Calu3 (cell line): ENCODE measurements around the gene KRT7. TPM values are rescaled to one million over a fixed set of nuclear protein-coding genes. Genes with fewer than 3 reads are reported as not detected.

Experiments used
- BruUV-seq: library from RNA; stranded (reverse); fragments of 400-500 nt; replicated peaks from 2 replicates; lab custom pipeline; 2021; lab: Mats Ljungman, UMichigan
- CTCF ChIA-PET: fragments of 300-600 bp; sonication (Branson Sonifier 250); formaldehyde crosslinking; loops from one replicate; lab custom pipeline; 2022; ENCODE audit warnings: antibody characterized with exemption; lab: Charles Lee
- DNase-seq: peaks from one replicate; pipeline ENCODE4 v3.0.0; 2022
- H3K27ac Mint-ChIP-seq: one replicate; pipeline ENCODE4 v1.8.0; 2022; ENCODE audit warnings: mixed read lengths; ENCODE audit not compliant: unreplicated experiment
- H3K27me3 Mint-ChIP-seq: one replicate; pipeline ENCODE4 v1.8.0; 2022; ENCODE audit warnings: mixed read lengths; ENCODE audit not compliant: unreplicated experiment
- H3K36me3 Mint-ChIP-seq: one replicate; pipeline ENCODE4 v1.8.0; 2022; ENCODE audit warnings: mild to moderate bottlenecking, moderate library complexity, mixed read lengths; ENCODE audit not compliant: insufficient read depth, unreplicated experiment
- H3K4me1 Mint-ChIP-seq: one replicate; pipeline ENCODE4 v1.8.0; 2022; ENCODE audit warnings: mild to moderate bottlenecking, low read depth, mixed read lengths; ENCODE audit not compliant: unreplicated experiment
- H3K4me3 Mint-ChIP-seq: one replicate; pipeline ENCODE4 v1.8.0; 2022; ENCODE audit warnings: mild to moderate bottlenecking, low read depth, moderate library complexity, mixed read lengths; ENCODE audit not compliant: unreplicated experiment
- H3K9me3 Mint-ChIP-seq: one replicate; pipeline ENCODE4 v1.8.0; 2022; ENCODE audit warnings: low read depth, mixed read lengths; ENCODE audit not compliant: unreplicated experiment
- CTCF ChIP-seq: fragments of 200-600 bp; IDR thresholded peaks from one replicate; pipeline ENCODE4 v1.8.0; 2022; ENCODE audit warnings: antibody characterized with exemption; ENCODE audit not compliant: unreplicated experiment
- intact Hi-C: fragments of 100-400 bp; cut with micrococcal nuclease; formaldehyde crosslinking; loops from one replicate; pipeline ENCODE4 v1.10.0; 2022; ENCODE audit not compliant: unreplicated experiment
- total RNA-seq: library from RNA; stranded (reverse); gene quantifications from 2 replicates; pipeline ENCODE4 v1.2.3, GENCODE V29; 2022

The KRT7 gene
- total RNA-seq, 1 experiment from 2014 or later, result 2,828 TPM

- H3K36me3 Mint-ChIP-seq, result peaks cover 46% of the 10 kb centered on the region
- no peak for TF ChIP-seq CTCF
- CTCF ChIA-PET, result interaction anchor here (0.6 to 2.3 kb wide), 9 partner anchors 22 to 166 kb away, joined by 3 to 9 read pairs (median 5); no protein-coding TSS in a partner anchor
- BruUV-seq, result TSS peak; percentile 64
- H3K27ac Mint-ChIP-seq, result peak within 1 kb of the TSS; percentile 93
- DNase-seq, result peak; percentile 92
- H3K27me3 Mint-ChIP-seq, result no peaks in the 10 kb centered on the region
- peak within 1 kb of the TSS; percentile 76 for H3K4me3 Mint-ChIP-seq
- H3K4me1 Mint-ChIP-seq, result peaks cover 57% of the 10 kb centered on the region
- H3K9me3 Mint-ChIP-seq, result no peaks in the 10 kb centered on the region
- intact Hi-C loops, result no loop called here
Observed at GRCh38 chr12:52191841-52192791, 40.9 kb upstream of the KRT7 start, which contains the start of gene KRT80. Gene KRT80, minus strand, starts transcription at chr12:52192014. Its CDS starts 112 bp downstream, at chr12:52191902.

- intact Hi-C loops, result no loop called here
- no TSS peak for BruUV-seq
- no peak for TF ChIP-seq CTCF
- Mint-ChIP-seq H3K4me3 (no peak overlapping the region), H3K36me3 (peaks cover 46% of the 10 kb centered on the region), H3K4me1 (peaks cover 53% of the 10 kb centered on the region), H3K27ac (peak overlapping the region; percentile 93), H3K27me3 (no peaks in the 10 kb centered on the region), H3K9me3 (no peaks in the 10 kb centered on the region)
- no peak for DNase-seq
- CTCF ChIA-PET, result no interaction called here
Observed at GRCh38 chr12:52193532-52193931, 39.5 kb upstream of the KRT7 start.

GRCh38 chr12:52193991-52194390, 39.1 kb upstream of the KRT7 start:
- CTCF ChIA-PET, result no interaction called here
- Mint-ChIP-seq H3K9me3 (no peaks in the 10 kb centered on the region), H3K27me3 (no peaks in the 10 kb centered on the region), H3K27ac (peak overlapping the region; percentile 30), H3K4me1 (peaks cover 52% of the 10 kb centered on the region), H3K36me3 (peaks cover 41% of the 10 kb centered on the region), H3K4me3 (no peak overlapping the region)
- no peak for TF ChIP-seq CTCF
- no TSS peak for BruUV-seq
- intact Hi-C loops, result no loop called here
- DNase-seq, result peak; percentile 17

- H3K27me3 Mint-ChIP-seq, result no peaks in the 10 kb centered on the region
- CTCF ChIA-PET, result no interaction called here
- peak overlapping the region; percentile 43 for H3K27ac Mint-ChIP-seq
- H3K36me3 Mint-ChIP-seq, result peaks cover 31% of the 10 kb centered on the region
- no TSS peak for BruUV-seq
- DNase-seq, result no peak
- H3K4me1 Mint-ChIP-seq, result peaks cover 48% of the 10 kb centered on the region
- no peak overlapping the region for H3K4me3 Mint-ChIP-seq
- H3K9me3 Mint-ChIP-seq, result no peaks in the 10 kb centered on the region
- no peak for TF ChIP-seq CTCF
- intact Hi-C loops, result no loop called here
Observed at GRCh38 chr12:52195065-52195730, 37.8 kb upstream of the KRT7 start.
